GM12874 (cell line): ENCODE data around the gene RNF114.

Experiments used
- CTCF ChIP-seq: IDR thresholded peaks from 2 replicates; pipeline ENCODE4 v1.5.1; 2011; ENCODE audit warnings: low read depth, mild to moderate bottlenecking, control low read depth, low read length, moderate library complexity; ENCODE audit not compliant: insufficient read depth

The RNF114 gene

DNA sequence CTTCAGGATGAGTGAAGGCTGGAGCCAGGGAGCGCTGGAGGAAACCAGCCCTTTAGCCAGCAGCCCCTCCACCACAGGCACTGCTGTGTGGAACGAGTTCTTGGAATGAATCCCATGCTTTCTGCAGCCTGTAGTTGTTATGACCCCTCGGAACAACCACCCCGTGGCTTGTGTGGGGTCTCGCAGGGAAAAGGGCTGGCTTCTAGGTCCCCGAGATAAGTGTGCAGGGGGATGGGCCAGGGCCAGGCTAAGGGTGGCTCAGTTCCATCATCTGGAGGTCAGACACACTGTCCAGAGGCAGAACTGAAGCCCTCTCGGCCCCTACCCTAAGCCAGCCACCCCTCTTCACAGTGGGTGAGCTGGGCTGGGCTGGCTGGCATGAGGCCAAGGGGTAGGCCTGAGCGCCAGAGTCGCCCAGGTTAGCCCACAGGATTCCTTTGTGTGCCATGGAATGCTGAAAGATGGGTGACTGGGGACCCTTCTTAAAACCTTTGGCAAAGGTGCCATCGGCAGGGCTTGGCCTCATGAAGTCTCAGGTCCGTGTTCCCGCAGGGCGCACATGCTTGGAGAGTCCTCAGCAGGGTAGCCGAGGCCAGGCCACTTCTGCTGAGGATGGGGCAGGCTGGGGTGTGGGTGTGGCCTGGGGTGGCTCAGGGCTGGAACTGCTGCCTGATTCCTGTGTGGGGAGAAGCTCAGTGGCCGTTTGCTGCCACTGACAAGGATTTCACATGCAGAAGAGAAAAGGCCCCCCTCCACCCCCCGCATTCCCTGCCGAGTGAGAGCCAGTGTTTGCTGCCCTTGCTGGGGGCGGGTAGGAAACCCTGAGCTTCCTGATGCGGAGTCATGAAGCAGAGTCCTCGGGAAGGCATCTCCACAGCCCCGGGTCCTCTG lies 45.5 kb upstream of the RNF114 start:
- no peak for TF ChIP-seq CTCF

DNA sequence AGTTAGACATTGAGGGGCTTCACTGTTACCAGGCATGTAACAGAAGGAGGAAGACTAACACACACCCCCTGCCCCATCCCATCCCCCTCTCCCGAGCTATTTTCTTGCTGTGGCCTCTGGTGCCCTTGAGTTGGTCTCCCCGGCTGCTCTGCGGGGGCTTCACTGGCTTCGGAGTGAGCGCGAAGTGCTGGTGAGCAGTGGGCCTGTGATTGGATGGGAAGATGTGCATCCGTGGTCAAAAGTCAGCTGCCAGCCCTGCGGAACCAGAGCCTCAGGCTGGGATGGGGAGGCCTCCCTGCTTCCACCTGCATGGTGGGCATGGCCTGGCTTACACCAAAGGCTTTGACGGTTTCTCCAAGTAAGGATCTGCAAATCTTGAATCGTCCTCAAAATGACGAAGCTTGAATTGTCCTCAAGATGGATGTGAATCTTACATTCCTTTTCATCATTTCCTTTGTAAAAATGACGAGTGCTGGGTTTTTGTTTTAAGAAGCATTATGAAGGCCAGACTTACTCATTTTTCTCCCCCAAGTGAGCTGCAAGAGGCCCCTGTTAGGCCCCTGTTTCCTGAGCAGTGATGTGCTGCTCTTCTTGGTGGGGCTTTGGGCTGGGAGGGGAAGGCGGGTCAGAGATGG lies 44.6 kb upstream of the RNF114 start:
- TF ChIP-seq CTCF: no peak

- no peak for TF ChIP-seq CTCF
Measured at GRCh38 chr20:49892260-49892659, 43.9 kb upstream of the RNF114 start.

DNA sequence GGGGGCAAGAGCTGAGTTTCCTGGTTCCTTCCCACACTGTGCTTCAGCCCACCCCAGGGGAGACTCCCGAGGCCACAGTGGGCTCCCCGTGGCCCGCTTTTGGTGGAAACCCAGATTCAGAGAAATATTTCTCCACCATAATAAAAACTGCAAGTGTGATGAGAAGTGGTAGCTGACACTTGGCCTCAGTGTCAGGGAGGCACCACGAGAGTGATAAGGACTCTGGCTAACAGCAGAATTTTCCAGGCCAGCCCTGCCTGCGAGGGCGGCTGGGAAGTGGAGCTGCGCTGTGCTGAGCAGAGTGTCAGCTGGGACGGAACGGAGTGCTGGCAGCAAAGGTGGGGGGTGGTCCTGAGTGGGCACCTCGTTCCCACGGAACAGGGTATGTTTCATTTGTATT lies 43.4 kb upstream of the RNF114 start:
- TF ChIP-seq CTCF: no peak

DNA sequence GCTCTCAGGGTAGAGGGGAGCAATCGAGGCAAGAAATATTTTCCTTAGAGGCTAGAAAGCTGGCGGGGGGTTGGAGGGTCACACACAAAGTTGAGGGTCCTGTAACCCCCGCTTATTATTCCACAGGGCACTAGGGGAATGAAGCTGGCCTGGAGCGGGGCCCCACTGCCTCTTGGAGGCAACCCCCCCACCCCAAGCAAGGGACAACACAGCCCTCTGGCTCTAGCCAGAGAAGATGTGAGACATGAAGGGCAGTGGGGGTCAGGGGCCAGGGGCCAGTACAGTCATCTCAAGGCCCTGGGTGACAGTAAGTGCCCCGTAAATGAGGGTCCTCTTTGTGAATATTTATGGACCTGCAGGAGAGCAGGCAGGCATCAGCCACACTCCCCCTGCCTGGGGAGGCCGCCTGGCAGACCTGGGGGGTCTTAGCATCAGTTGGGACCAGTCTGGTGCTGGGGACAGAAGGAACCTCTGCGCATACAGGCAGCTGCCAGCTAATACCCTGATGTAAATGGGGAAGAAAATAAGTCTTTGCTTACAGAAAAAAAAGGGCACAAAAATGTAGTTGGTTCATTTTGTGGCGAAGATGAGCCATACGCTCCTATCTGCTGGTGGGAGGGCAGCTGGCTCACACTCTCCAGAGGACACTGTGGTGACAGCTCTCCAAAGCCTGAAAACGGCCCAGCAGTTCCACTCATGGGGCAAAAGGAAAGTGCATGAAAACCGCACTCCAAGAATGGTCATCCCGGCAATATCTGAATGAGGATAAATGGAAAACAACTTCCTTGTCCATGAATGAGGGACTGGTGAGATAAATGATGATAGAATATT lies 42.7 kb upstream of the RNF114 start:
- TF ChIP-seq CTCF: no peak

GRCh38 chr20:49894073-49894470 lies 42.1 kb upstream of the RNF114 start:
- no peak for TF ChIP-seq CTCF

DNA sequence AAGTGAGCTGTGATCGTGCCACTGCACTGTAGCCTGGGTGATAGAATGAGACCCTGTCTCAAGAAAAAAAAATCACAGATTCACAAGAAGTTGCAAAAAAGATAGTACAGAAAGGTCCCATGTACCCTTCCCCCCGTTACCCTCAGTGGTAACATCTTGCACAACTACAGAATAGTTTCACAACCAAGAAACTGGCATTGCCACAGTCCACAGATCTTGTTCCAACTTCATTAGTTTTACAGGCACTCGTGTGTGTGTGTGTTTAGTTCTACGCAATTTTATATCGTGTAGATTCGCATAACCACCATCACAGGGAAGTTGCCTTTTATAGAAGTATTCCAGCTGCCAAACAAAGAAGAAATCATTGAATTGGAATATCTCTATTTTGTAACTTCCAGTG lies 40.0 kb upstream of the RNF114 start:
- TF ChIP-seq CTCF: no peak
